ENCODE results near the gene TROAP.

DNA sequence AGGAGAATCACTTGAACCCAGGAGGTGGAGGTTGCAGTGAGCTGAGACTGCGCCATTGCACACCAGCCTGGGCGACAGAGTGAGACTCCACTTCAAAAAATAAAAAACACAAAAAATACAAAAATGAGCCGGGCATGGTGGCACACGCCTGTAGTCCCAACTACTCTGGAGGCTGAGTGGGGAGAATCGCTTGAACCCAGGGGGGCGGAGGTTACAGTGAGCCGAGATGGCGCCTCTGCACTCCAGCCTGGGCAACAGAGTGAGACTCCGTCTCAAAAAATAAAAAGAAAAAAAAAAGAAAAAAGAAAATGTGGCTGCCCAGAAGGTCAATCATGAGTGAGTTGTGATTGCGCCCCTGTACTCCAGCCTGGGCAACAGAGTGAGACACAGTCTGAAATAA lies 32.9 kb downstream of the TROAP start:
- TF ChIP-seq, protein P1, sequence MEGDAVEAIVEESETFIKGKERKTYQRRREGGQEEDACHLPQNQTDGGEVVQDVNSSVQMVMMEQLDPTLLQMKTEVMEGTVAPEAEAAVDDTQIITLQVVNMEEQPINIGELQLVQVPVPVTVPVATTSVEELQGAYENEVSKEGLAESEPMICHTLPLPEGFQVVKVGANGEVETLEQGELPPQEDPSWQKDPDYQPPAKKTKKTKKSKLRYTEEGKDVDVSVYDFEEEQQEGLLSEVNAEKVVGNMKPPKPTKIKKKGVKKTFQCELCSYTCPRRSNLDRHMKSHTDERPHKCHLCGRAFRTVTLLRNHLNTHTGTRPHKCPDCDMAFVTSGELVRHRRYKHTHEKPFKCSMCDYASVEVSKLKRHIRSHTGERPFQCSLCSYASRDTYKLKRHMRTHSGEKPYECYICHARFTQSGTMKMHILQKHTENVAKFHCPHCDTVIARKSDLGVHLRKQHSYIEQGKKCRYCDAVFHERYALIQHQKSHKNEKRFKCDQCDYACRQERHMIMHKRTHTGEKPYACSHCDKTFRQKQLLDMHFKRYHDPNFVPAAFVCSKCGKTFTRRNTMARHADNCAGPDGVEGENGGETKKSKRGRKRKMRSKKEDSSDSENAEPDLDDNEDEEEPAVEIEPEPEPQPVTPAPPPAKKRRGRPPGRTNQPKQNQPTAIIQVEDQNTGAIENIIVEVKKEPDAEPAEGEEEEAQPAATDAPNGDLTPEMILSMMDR (IDR thresholded peaks at IDR 0.05) = no peak
- TF ChIP-seq POLR2A (IDR thresholded peaks at IDR 0.05) (no peak), POLR2AphosphoS5 (IDR thresholded peaks at IDR 0.05) (no peak)

Data from breast epithelium (tissue), 3 donors.